ENCODE results near the gene GZMB. TPM values are rescaled to one million over a fixed set of nuclear protein-coding genes. Genes with fewer than 3 reads are reported as not detected.

GZMB gene
- total and polyA plus RNA-seq, 2 of the 8 experiments (the other 6 are each of a cell fraction or from before 2014, with no cell fraction given) = not detected

DNA sequence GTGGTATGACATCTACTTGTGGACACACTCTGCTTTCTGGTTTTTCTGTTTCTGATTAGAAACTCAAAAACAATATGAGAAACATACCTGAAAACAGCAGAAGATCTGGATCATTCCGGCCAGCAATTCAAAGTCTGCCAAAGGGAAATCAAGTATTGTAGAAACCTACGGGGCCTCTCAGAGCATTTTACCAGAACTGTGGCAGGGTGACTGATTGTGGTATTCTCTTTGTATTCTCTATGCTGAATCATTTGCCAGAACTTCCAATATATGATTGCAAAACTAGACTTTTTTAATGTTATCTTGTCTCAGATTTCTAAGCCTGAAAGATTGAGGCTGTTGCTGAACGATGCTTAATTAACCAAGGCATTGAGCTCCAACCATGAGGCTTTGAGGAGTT is 5.9 kb upstream of the GZMB start (continued):
- TF ChIP-seq SUZ12 (IDR thresholded peaks at IDR 0.05; ENCODE audit: low read length) = no peak
- no peak for TF ChIP-seq RFX5 (IDR thresholded peaks at IDR 0.05; ENCODE audit: borderline replicate concordance, low read depth, low read length)
- TF ChIP-seq POU5F1 (IDR thresholded peaks at IDR 0.05; ENCODE audit: low read depth, low read length) = no peak
- no peak for TF ChIP-seq BRCA1 (IDR thresholded peaks at IDR 0.05; ENCODE audit: low read depth, low read length)
- TF ChIP-seq, protein P1, sequence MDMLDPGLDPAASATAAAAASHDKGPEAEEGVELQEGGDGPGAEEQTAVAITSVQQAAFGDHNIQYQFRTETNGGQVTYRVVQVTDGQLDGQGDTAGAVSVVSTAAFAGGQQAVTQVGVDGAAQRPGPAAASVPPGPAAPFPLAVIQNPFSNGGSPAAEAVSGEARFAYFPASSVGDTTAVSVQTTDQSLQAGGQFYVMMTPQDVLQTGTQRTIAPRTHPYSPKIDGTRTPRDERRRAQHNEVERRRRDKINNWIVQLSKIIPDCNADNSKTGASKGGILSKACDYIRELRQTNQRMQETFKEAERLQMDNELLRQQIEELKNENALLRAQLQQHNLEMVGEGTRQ (IDR thresholded peaks at IDR 0.05; ENCODE audit: low read length) = no peak
- TF ChIP-seq EGR1 (IDR thresholded peaks at IDR 0.05; ENCODE audit: borderline replicate concordance, low read depth, low read length) = no peak
- TF ChIP-seq NRF1 (IDR thresholded peaks at IDR 0.05; ENCODE audit: low read depth, low read length) = no peak
- TF ChIP-seq MAFK (IDR thresholded peaks at IDR 0.05; ENCODE audit: low read depth, low read length) = no peak

Data from H1 (cell line).